Neural cell (in vitro differentiated cells): ENCODE data around the gene FAM53B. TPM values are rescaled to one million over a fixed set of nuclear protein-coding genes. Genes with fewer than 3 reads are reported as not detected.

Experiments
- H2AFZ ChIP-seq: fragments of 200-600, 300-800 bp; sonication (generic), shearing (Covaris generic); 2 replicates; pipeline ENCODE4 v1.6.0; 2014; ENCODE audit warnings: low read depth, mild to moderate bottlenecking, antibody characterized with exemption, low read length, moderate library complexity
- H3F3A ChIP-seq: fragments of 200-600 bp; shearing (Covaris generic); 2 replicates; pipeline ENCODE4 v1.6.1; 2016; ENCODE audit warnings: mild to moderate bottlenecking, moderate library complexity, mixed read lengths, antibody characterized with exemption, low read length; ENCODE audit not compliant: insufficient read depth, poor library complexity, severe bottlenecking
- H3K27ac ChIP-seq: fragments of 200-600, 300-800 bp; sonication (generic), shearing (Covaris generic); 2 replicates; pipeline ENCODE4 v1.5.1; 2014; ENCODE audit warnings: mild to moderate bottlenecking, low read length, moderate library complexity
- H3K27me3 ChIP-seq: fragments of 300-800, 200-600 bp; sonication (generic), shearing (Covaris generic); 2 replicates; pipeline ENCODE4 v1.6.0; 2014; ENCODE audit warnings: mild to moderate bottlenecking, low read depth, low read length, moderate library complexity; ENCODE audit not compliant: insufficient read depth
- H3K36me3 ChIP-seq: fragments of 300-800, 200-600 bp; sonication (generic), shearing (Covaris generic); 2 replicates; pipeline ENCODE4 v1.5.1; 2014; ENCODE audit warnings: mild to moderate bottlenecking, antibody characterized with exemption, low read length, moderate library complexity; ENCODE audit not compliant: insufficient read depth
- H3K4me2 ChIP-seq: fragments of 300-800, 200-600 bp; sonication (generic), shearing (Covaris generic); 2 replicates; pipeline ENCODE4 v1.6.0; 2014; ENCODE audit warnings: mild to moderate bottlenecking, low read length
- H3K4me3 ChIP-seq: fragments of 300-800, 200-600 bp; sonication (generic), shearing (Covaris generic); 2 replicates; pipeline ENCODE4 v1.5.1; 2014; ENCODE audit warnings: mild to moderate bottlenecking, low read length, moderate library complexity
- H3K79me2 ChIP-seq: fragments of 200-600 bp; shearing (Covaris generic); replicated peaks from 2 replicates; pipeline ENCODE4 v1.6.0; 2014; ENCODE audit warnings: mild to moderate bottlenecking, low read length, moderate library complexity; ENCODE audit not compliant: insufficient read depth
- H3K9ac ChIP-seq: fragments of 300-800, 200-600 bp; sonication (generic), shearing (Covaris generic); 2 replicates; pipeline ENCODE4 v1.6.1; 2016; ENCODE audit warnings: mild to moderate bottlenecking, low read length, mixed read lengths
- H3K9me2 ChIP-seq: fragments of 200-600 bp; shearing (Covaris generic); 2 replicates; pipeline ENCODE4 v1.6.1; 2016; ENCODE audit warnings: mild to moderate bottlenecking, low read length, mixed read lengths; ENCODE audit not compliant: insufficient read depth
- H3K9me3 ChIP-seq: fragments of 200-600, 300-800 bp; sonication (generic), shearing (Covaris generic); 2 replicates; pipeline ENCODE4 v1.6.1; 2016; ENCODE audit warnings: mild to moderate bottlenecking, mixed run types, low read length, moderate library complexity, mixed read lengths
- H4K20me1 ChIP-seq: fragments of 200-600 bp; shearing (Covaris generic); 2 replicates; pipeline ENCODE4 v1.6.1; 2016; ENCODE audit warnings: mild to moderate bottlenecking, mixed run types; ENCODE audit not compliant: insufficient read depth
- EP300 ChIP-seq: fragments of 450-650 bp; conservative IDR thresholded peaks from 2 replicates; pipeline ENCODE4 v1.6.1; 2014; ENCODE audit warnings: antibody characterized with exemption, mild to moderate bottlenecking, moderate library complexity; ENCODE audit not compliant: poor library complexity, severe bottlenecking
- EZH2 ChIP-seq: fragments of 200-600, 300-800 bp; shearing (Covaris generic), sonication (generic); IDR thresholded peaks from 2 replicates; pipeline ENCODE4 v1.6.1; 2014; ENCODE audit warnings: antibody characterized with exemption, low read length, borderline replicate concordance, mild to moderate bottlenecking; ENCODE audit not compliant: insufficient read depth, poor library complexity, severe bottlenecking
- MXI1 ChIP-seq: fragments of 450-650 bp; conservative IDR thresholded peaks from 2 replicates; pipeline ENCODE4 v1.6.1; 2014; ENCODE audit warnings: antibody characterized with exemption, mild to moderate bottlenecking; ENCODE audit not compliant: poor library complexity, severe bottlenecking
- POLR2AphosphoS5 ChIP-seq: IDR thresholded peaks from 2 replicates; pipeline ENCODE4 v1.6.1; 2012
- RAD21 ChIP-seq: fragments of 450-650 bp; conservative IDR thresholded peaks from 2 replicates; pipeline ENCODE4 v1.6.1; 2014; ENCODE audit warnings: antibody characterized with exemption, mild to moderate bottlenecking, moderate library complexity
- REST ChIP-seq: IDR thresholded peaks from 2 replicates; pipeline ENCODE4 v1.6.1; 2012; ENCODE audit warnings: borderline replicate concordance
- SMC3 ChIP-seq: fragments of 450-650 bp; conservative IDR thresholded peaks from 2 replicates; pipeline ENCODE4 v1.6.1; 2014; ENCODE audit warnings: antibody characterized with exemption, mild to moderate bottlenecking, moderate library complexity; ENCODE audit not compliant: poor library complexity
- TAF1 ChIP-seq: IDR thresholded peaks from 2 replicates; pipeline ENCODE4 v1.6.1; 2012; ENCODE audit warnings: low read depth
- polyA plus RNA-seq: library from polyadenylated mRNA; depleted of rRNA; stranded (reverse); fragments of >200 nt; gene quantifications from 2 replicates; pipeline ENCODE4 v1.2.3, GENCODE V29; 2014
- TF ChIP-seq, protein P1 (sequence below): fragments of 450-650 bp; IDR thresholded peaks from 2 replicates; pipeline ENCODE4 v1.5.1; 2014; ENCODE audit warnings: antibody characterized with exemption, mild to moderate bottlenecking, moderate library complexity; ENCODE audit not compliant: poor library complexity, severe bottlenecking

FAM53B gene
- polyA plus RNA-seq, 1 donor from 2014 or later: 21.8 TPM

DNA sequence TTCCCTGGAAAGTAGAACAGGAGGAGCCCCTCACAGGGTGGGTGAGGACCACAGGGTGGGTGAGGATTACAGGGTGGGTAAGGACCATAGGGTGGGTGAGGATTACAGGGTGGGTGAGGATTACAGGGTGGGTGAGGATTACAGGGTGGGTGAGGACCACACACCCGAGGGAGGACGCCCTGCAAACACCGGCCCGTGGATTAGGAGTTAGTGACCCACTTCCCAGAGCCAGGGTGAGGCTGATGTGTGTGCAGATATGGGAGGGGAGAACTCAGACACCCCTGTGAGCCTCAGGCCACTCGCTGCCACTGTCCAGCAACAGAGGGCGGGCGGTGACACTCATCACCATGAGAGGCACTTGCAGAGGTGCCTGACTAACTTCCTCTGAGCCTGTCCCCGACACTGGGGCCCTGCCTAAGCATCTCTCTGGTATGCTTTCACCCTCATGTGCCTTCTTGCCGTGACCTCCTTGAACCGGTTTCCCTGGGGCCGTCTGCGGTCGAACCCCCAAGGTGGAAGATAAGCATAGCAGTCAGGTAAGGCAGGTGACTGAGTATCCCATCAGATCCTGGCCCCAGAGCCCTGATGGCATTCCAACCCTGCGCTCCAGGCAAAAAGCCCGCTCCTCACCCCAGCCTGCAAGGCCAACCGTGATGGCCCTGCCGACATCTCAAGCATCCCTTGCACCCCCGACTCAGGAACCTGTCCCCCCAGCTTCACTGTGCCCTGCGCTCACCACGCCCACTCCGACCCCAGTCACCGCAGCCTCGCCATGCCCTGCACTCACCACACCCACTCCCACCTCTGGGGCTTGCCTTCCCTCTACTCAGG, 74.1 kb downstream of the FAM53B start:
- no peaks in the 10 kb centered on the region for H3K27me3 ChIP-seq
- H3K79me2 ChIP-seq: no peaks in the 10 kb centered on the region
- H3K4me3 ChIP-seq: no peak overlapping the region
- no peaks in the 10 kb centered on the region for H3K36me3 ChIP-seq
- H3K27ac ChIP-seq: peak overlapping the region; percentile 26
- H3K9ac ChIP-seq: no peak overlapping the region
- H3K9me2 ChIP-seq: no peaks in the 10 kb centered on the region
- peaks cover 3% of the 10 kb centered on the region for H4K20me1 ChIP-seq
- no peaks in the 10 kb centered on the region for H3F3A ChIP-seq
- H3K9me3 ChIP-seq: no peaks in the 10 kb centered on the region
- H2AFZ ChIP-seq: no peak overlapping the region
- no peak for TF ChIP-seq POLR2AphosphoS5
- TF ChIP-seq SMC3: no peak
- no peak for TF ChIP-seq REST
- TF ChIP-seq, protein P1, sequence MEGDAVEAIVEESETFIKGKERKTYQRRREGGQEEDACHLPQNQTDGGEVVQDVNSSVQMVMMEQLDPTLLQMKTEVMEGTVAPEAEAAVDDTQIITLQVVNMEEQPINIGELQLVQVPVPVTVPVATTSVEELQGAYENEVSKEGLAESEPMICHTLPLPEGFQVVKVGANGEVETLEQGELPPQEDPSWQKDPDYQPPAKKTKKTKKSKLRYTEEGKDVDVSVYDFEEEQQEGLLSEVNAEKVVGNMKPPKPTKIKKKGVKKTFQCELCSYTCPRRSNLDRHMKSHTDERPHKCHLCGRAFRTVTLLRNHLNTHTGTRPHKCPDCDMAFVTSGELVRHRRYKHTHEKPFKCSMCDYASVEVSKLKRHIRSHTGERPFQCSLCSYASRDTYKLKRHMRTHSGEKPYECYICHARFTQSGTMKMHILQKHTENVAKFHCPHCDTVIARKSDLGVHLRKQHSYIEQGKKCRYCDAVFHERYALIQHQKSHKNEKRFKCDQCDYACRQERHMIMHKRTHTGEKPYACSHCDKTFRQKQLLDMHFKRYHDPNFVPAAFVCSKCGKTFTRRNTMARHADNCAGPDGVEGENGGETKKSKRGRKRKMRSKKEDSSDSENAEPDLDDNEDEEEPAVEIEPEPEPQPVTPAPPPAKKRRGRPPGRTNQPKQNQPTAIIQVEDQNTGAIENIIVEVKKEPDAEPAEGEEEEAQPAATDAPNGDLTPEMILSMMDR: no peak
- TF ChIP-seq MXI1: no peak
- TF ChIP-seq TAF1: no peak
- no peak for TF ChIP-seq EZH2
- TF ChIP-seq EP300: no peak
- no peak overlapping the region for H3K4me2 ChIP-seq

GRCh38 chr10:124669141-124669823, 74.9 kb downstream of the FAM53B start:
- no peak overlapping the region for H3K4me2 ChIP-seq
- H3K36me3 ChIP-seq: no peaks in the 10 kb centered on the region
- no peaks in the 10 kb centered on the region for H3K9me3 ChIP-seq
- no peaks in the 10 kb centered on the region for H3K27me3 ChIP-seq
- H3K4me3 ChIP-seq: no peak overlapping the region
- no peak overlapping the region for H3K9ac ChIP-seq
- H3F3A ChIP-seq: no peaks in the 10 kb centered on the region
- H4K20me1 ChIP-seq: peaks cover 3% of the 10 kb centered on the region
- TF ChIP-seq POLR2AphosphoS5 (no peak), RAD21 (no peak), MXI1 (no peak), REST (no peak), EZH2 (no peak), SMC3 (no peak), EP300 (no peak), TAF1 (no peak)
- TF ChIP-seq, protein P1: no peak
- H2AFZ ChIP-seq: no peak overlapping the region
- no peaks in the 10 kb centered on the region for H3K79me2 ChIP-seq
- no peaks in the 10 kb centered on the region for H3K9me2 ChIP-seq
- no peak overlapping the region for H3K27ac ChIP-seq
